ENCODE data around the gene LILRA5.

DNA sequence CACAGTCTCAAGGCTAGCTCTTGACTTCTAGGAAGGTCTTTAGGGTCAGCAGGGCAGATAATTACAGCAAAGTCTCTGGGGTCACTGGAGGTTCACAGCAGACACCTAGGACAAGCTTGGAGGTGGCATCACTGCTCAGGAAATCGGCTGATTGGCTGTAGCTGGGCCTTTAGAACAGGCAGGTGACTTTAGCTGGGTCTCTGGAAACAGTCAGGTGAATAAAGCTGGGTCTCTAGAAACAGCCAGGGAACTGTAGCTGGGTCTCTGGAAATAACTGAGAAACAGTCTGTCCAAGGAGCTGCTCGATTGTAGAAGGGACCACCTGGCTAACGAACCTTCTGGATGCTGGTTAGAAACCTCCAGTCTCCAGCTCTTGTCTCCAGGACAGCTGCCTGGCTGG lies 41.8 kb upstream of the LILRA5 start:
- TF ChIP-seq NFE2L2 (IDR thresholded peaks at IDR 0.05; ENCODE audit: low read depth, low read length): no peak
- TF ChIP-seq, protein P1, sequence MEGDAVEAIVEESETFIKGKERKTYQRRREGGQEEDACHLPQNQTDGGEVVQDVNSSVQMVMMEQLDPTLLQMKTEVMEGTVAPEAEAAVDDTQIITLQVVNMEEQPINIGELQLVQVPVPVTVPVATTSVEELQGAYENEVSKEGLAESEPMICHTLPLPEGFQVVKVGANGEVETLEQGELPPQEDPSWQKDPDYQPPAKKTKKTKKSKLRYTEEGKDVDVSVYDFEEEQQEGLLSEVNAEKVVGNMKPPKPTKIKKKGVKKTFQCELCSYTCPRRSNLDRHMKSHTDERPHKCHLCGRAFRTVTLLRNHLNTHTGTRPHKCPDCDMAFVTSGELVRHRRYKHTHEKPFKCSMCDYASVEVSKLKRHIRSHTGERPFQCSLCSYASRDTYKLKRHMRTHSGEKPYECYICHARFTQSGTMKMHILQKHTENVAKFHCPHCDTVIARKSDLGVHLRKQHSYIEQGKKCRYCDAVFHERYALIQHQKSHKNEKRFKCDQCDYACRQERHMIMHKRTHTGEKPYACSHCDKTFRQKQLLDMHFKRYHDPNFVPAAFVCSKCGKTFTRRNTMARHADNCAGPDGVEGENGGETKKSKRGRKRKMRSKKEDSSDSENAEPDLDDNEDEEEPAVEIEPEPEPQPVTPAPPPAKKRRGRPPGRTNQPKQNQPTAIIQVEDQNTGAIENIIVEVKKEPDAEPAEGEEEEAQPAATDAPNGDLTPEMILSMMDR (conservative IDR thresholded peaks at IDR 0.05; ENCODE audit: low read depth, low read length): no peak

Measured in IMR-90 (cell line).